ENCODE results near the gene PIGZ.

The PIGZ gene

GRCh38 chr3:196962108-196962929 is 6.3 kb downstream of the PIGZ start:
- TF ChIP-seq CTCF (IDR thresholded peaks at IDR 0.05; ENCODE audit: insufficient read depth, low read depth, low read length, missing control alignments) = no peak
- no peak overlapping the region for H3K4me3 ChIP-seq (ENCODE audit: low read depth, low read length)
- no peak for DNase-seq (ENCODE audit: low read depth)

GRCh38 chr3:196954832-196955231 is 13.8 kb downstream of the PIGZ start:
- TF ChIP-seq CTCF (IDR thresholded peaks at IDR 0.05; ENCODE audit: insufficient read depth, low read depth, low read length, missing control alignments) = no peak

GRCh38 chr3:196951371-196951770 is 17.3 kb downstream of the PIGZ start:
- no peak for DNase-seq (ENCODE audit: low read depth)
- TF ChIP-seq CTCF (IDR thresholded peaks at IDR 0.05; ENCODE audit: insufficient read depth, low read depth, low read length, missing control alignments) = no peak
- H3K4me3 ChIP-seq (ENCODE audit: low read depth, low read length) = no peak overlapping the region

More at GRCh38 chr3:196954832-196955231, 13.8 kb downstream of the PIGZ start:
- no peak for DNase-seq (ENCODE audit: low read depth)
- no peak overlapping the region for H3K4me3 ChIP-seq (ENCODE audit: low read depth, low read length)

- no peak overlapping the region for H3K4me3 ChIP-seq (ENCODE audit: low read depth, low read length)
- no peak for TF ChIP-seq CTCF (IDR thresholded peaks at IDR 0.05; ENCODE audit: insufficient read depth, low read depth, low read length, missing control alignments)
- no peak for DNase-seq (ENCODE audit: low read depth)
These were observed 18.9 kb downstream of the PIGZ start for GRCh38 chr3:196949750-196950149.

GRCh38 chr3:196949285-196949619 is 19.4 kb downstream of the PIGZ start:
- DNase-seq (ENCODE audit: low read depth) = no peak
- H3K4me3 ChIP-seq (ENCODE audit: low read depth, low read length) = no peak overlapping the region
- TF ChIP-seq CTCF (IDR thresholded peaks at IDR 0.05; ENCODE audit: insufficient read depth, low read depth, low read length, missing control alignments) = no peak

GRCh38 chr3:196948442-196949284 is 20.0 kb downstream of the PIGZ start:
- no peak for TF ChIP-seq CTCF (IDR thresholded peaks at IDR 0.05; ENCODE audit: insufficient read depth, low read depth, low read length, missing control alignments)
- no peak overlapping the region for H3K4me3 ChIP-seq (ENCODE audit: low read depth, low read length)
- DNase-seq (ENCODE audit: low read depth) = no peak
